Glutamatergic neuron (in vitro differentiated cells): Measurements from ENCODE around the gene CNTRL. TPM values are rescaled to one million over a fixed set of nuclear protein-coding genes. Genes with fewer than 3 reads are reported as not detected.

ENCODE experiments used
- DNase-seq: peaks from one replicate; pipeline ENCODE4 v3.0.0; 2022
- H3K27ac Mint-ChIP-seq: one replicate; pipeline ENCODE4 v1.8.0; 2020; ENCODE audit warnings: mild to moderate bottlenecking, mixed read lengths, inconsistent platforms; ENCODE audit not compliant: unreplicated experiment
- H3K27me3 Mint-ChIP-seq: one replicate; pipeline ENCODE4 v1.8.0; 2020; ENCODE audit warnings: mild to moderate bottlenecking, moderate library complexity, mixed read lengths, inconsistent platforms; ENCODE audit not compliant: unreplicated experiment
- H3K36me3 Mint-ChIP-seq: one replicate; pipeline ENCODE4 v1.8.0; 2020; ENCODE audit warnings: mild to moderate bottlenecking, mixed read lengths, inconsistent platforms; ENCODE audit not compliant: unreplicated experiment
- H3K4me1 Mint-ChIP-seq: one replicate; pipeline ENCODE4 v1.8.0; 2020; ENCODE audit warnings: mild to moderate bottlenecking, low read depth, mixed read lengths, inconsistent platforms; ENCODE audit not compliant: unreplicated experiment
- H3K4me3 Mint-ChIP-seq: one replicate; pipeline ENCODE4 v1.8.0; 2020; ENCODE audit warnings: mild to moderate bottlenecking, mixed read lengths, inconsistent platforms; ENCODE audit not compliant: unreplicated experiment
- H3K9me3 Mint-ChIP-seq: one replicate; pipeline ENCODE4 v1.8.0; 2020; ENCODE audit warnings: mild to moderate bottlenecking, moderate library complexity, mixed read lengths, inconsistent platforms; ENCODE audit not compliant: unreplicated experiment
- CTCF ChIP-seq: fragments of 200-600 bp; sonication (generic); IDR thresholded peaks from one replicate; pipeline ENCODE4 v1.5.0; 2021; ENCODE audit not compliant: partially characterized antibody, unreplicated experiment
- total RNA-seq: library from RNA; stranded (reverse); fragmentation: NEBNext Ultra II Directional; extraction: Animal tissue kit (Norgen Biotek cat#: 25700); gene quantifications from one replicate; pipeline ENCODE4 v1.2.1, GENCODE V29; 2021; ENCODE audit not compliant: unreplicated experiment

CNTRL gene
- total RNA-seq, 1 donor from 2014 or later = 9.5 TPM

GRCh38 chr9:121105531-121105930, 30.8 kb downstream of the CNTRL start:
- no peak for DNase-seq
- Mint-ChIP-seq H3K27me3 (no peaks in the 10 kb centered on the region), H3K36me3 (peaks cover 9% of the 10 kb centered on the region), H3K9me3 (peaks cover 2% of the 10 kb centered on the region), H3K4me3 (no peak overlapping the region), H3K27ac (no peak overlapping the region), H3K4me1 (no peaks in the 10 kb centered on the region)
- no peak for TF ChIP-seq CTCF

- H3K9me3 Mint-ChIP-seq = peaks cover 2% of the 10 kb centered on the region
- no peak overlapping the region for H3K27ac Mint-ChIP-seq
- no peaks in the 10 kb centered on the region for H3K27me3 Mint-ChIP-seq
Measured at GRCh38 chr9:121107029-121107428, 32.3 kb downstream of the CNTRL start.

DNA sequence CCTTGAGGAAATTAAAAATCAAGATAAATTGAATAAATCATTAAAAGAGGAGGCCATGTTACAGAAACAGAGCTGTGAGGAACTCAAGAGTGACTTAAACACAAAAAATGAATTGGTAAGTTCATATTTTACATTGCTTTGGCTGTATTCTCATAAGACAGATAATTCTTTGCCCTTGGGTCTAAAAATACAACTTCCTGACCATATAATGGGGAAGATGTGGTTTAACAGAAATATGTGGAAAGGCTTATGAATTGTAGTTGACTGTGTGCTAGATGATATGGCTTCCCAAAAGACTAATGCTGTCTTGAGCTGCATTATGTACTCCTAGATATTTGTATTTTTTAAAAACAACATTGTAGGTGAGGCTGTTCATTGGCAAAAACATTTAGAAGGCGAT, 33.1 kb downstream of the CNTRL start:
- H3K36me3 Mint-ChIP-seq = no peaks in the 10 kb centered on the region
- no peak overlapping the region for H3K27ac Mint-ChIP-seq
- DNase-seq = no peak
- no peak for TF ChIP-seq CTCF
- H3K4me3 Mint-ChIP-seq = no peak overlapping the region
- no peaks in the 10 kb centered on the region for H3K27me3 Mint-ChIP-seq
- H3K4me1 Mint-ChIP-seq = no peaks in the 10 kb centered on the region
- no peaks in the 10 kb centered on the region for H3K9me3 Mint-ChIP-seq

More at GRCh38 chr9:121107029-121107428, 32.3 kb downstream of the CNTRL start:
- H3K4me1 Mint-ChIP-seq = no peaks in the 10 kb centered on the region
- no peak for DNase-seq
- no peak for TF ChIP-seq CTCF
- peaks cover 4% of the 10 kb centered on the region for H3K36me3 Mint-ChIP-seq
- H3K4me3 Mint-ChIP-seq = no peak overlapping the region

- Mint-ChIP-seq H3K27me3 (no peaks in the 10 kb centered on the region), H3K4me3 (no peak overlapping the region), H3K36me3 (no peaks in the 10 kb centered on the region), H3K4me1 (no peaks in the 10 kb centered on the region), H3K9me3 (no peaks in the 10 kb centered on the region), H3K27ac (no peak overlapping the region)
- no peak for TF ChIP-seq CTCF
- no peak for DNase-seq
Measured at GRCh38 chr9:121115466-121115865, 40.7 kb downstream of the CNTRL start.

DNA sequence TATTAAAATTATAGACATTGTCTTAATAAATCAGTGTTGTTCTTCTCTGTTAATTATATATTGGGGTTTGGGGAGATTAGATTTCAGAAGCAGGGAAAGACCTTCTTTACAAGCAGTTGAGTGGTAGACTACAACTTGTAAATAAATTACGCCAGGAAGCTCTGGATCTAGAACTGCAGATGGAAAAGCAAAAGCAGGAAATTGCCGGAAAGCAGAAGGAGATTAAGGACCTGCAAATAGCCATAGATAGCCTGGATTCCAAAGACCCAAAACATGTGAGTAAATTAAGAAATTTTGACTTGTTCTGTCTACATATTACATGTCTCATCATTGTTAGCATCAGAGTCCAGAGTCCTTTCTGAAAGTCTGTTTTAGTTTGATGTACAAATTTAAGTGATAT, 43.5 kb downstream of the CNTRL start:
- no peak for TF ChIP-seq CTCF
- no peaks in the 10 kb centered on the region for H3K36me3 Mint-ChIP-seq

More for the DNA sequence above, 43.5 kb downstream of the CNTRL start:
- H3K9me3 Mint-ChIP-seq = no peaks in the 10 kb centered on the region
- H3K27me3 Mint-ChIP-seq = peaks cover 3% of the 10 kb centered on the region
- DNase-seq = no peak
- H3K4me1 Mint-ChIP-seq = no peaks in the 10 kb centered on the region
- H3K4me3 Mint-ChIP-seq = no peak overlapping the region
- H3K27ac Mint-ChIP-seq = no peak overlapping the region
